ENCODE results near the gene SYT6.

DNA sequence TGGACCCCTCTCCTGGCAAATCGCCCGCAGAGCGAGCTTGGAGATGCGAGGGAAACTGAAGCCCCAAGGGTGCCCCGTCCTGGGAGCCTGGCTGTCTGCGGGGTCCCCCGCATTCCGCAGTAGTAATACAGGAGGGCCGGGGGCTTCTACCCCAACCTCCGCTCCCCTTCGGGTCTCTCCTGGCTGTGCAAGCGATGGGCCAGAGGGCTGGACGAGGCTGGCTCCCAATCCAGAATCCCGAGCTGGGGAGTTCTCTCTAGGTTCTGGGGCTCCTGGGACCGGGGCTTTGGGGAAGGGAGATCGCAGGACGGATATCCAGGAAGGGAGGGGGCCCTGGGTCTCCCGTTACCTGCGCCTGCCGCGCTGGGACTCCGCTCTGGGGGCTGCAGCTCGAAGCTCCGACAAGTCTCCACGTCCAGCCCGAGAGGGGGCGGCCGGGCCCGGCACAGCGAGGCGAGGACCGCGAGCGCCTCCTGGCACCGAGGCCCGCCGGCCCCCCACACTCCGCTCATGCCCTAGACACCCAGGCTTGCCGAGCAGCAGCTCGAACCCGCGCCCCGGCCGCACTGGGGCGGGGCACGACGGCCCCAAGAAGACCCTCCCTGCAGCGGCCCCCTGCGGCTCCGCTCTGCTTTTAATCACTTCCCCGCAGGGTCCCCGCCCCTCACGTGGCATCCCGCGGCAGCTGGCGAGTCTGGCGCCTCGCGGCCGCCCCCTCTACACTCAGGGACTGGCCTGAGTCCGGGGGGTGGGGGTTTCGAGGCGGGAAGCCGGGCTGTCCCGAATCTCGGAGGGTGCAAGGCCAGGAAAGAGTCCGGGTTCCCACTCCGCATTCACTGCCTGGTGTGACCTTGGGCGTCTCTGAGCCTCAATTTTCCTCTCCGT lies at the start of gene SYT6:
- TF ChIP-seq POLR2AphosphoS5 (IDR thresholded peaks at IDR 0.05; ENCODE audit: low read depth, low read length): no peak
- TF ChIP-seq POU2F2 (IDR thresholded peaks at IDR 0.05; ENCODE audit: low read depth, low read length): no peak
- no peak for TF ChIP-seq SPI1 (IDR thresholded peaks at IDR 0.05; ENCODE audit: low read depth, low read length)
- TF ChIP-seq TAF1 (IDR thresholded peaks at IDR 0.05; ENCODE audit: low read depth, low read length): no peak
- TF ChIP-seq POLR2A (IDR thresholded peaks at IDR 0.05; ENCODE audit: low read depth, low read length): no peak
- no peak for TF ChIP-seq PAX5 (IDR thresholded peaks at IDR 0.05; ENCODE audit: insufficient read depth, low read length, severe bottlenecking)
